Esophagus squamous epithelium (tissue), 5 donors: Measurements from ENCODE around the gene POLA1. TPM values are rescaled to one million over a fixed set of nuclear protein-coding genes. Genes with fewer than 3 reads are reported as not detected.

Source experiments
- DNase-seq: peaks from one replicate; lab custom pipeline; 2025; lab: John Stamatoyannopoulos, UW
- H3K27ac ChIP-seq, 4 donors: fragments of 200-600 bp; sonication (generic); one replicate each; pipeline ENCODE4 v1.5.1; 2016 to 2019; ENCODE audit warnings: mild to moderate bottlenecking in 1 of 4
- H3K27me3 ChIP-seq, 4 donors: fragments of 200-600 bp; sonication (generic); 1 replicate in 3 of 4; 2 replicates in 1 of 4; pipeline versions ENCODE4 v1.5.1 to v1.6.0; 2017 to 2021; ENCODE audit warnings: antibody characterized with exemption in 1 of 4
- H3K36me3 ChIP-seq, 3 donors: fragments of 200-600 bp; sonication (generic); one replicate each; pipeline ENCODE4 v1.5.1; 2016 to 2019
- H3K4me1 ChIP-seq, 3 donors: fragments of 200-600 bp; sonication (generic); one replicate each; pipeline ENCODE4 v1.5.1; 2017 to 2019
- H3K4me3 ChIP-seq, 4 donors: fragments of 200-600 bp; sonication (generic); 1 replicate in 3 of 4; 2 replicates in 1 of 4; pipeline ENCODE4 v1.5.1; 2016 to 2019; ENCODE audit warnings: mild to moderate bottlenecking in 2 of 4, moderate library complexity in 1 of 4
- H3K9me3 ChIP-seq, 3 donors: fragments of 200-600 bp; sonication (generic); one replicate each; pipeline ENCODE4 v1.5.1; 2016 to 2019
- CTCF ChIP-seq, 6 experiments: fragments of 450-650 bp in 4 of 6; fragments of 200-600 bp in 2 of 6; sonication (generic) in 2 of 6; IDR thresholded peaks; one replicate each; pipeline ENCODE4 v1.5.1; 2016 to 2019; ENCODE audit warnings: antibody characterized with exemption in 6 of 6, mild to moderate bottlenecking in 4 of 6, moderate library complexity in 4 of 6
- POLR2A ChIP-seq, 4 donors: fragments of 450-650 bp; IDR thresholded peaks; one replicate each; pipeline ENCODE4 v1.6.1; 2017; ENCODE audit warnings: antibody characterized with exemption in 4 of 4, mild to moderate bottlenecking in 4 of 4, moderate library complexity in 3 of 4
- WGBS, 2 donors: methylation state at CpG; one replicate each; pipeline ENCODE4 v1.1.5; 2018; 5-methylcytosine and 5-hydroxymethylcytosine counted together
- intact Hi-C: fragments of 100-400 bp; cut with DNase I; formaldehyde crosslinking; loops from one replicate; pipeline ENCODE4 v1.15.0; 2022
- total RNA-seq, 4 donors: library from RNA; depleted of rRNA; stranded (reverse); fragments of >200 nt; gene quantifications; one replicate each; pipeline ENCODE4 v1.1.0, GENCODE V29; 2016
- donor health status: DM: yes; HTN: yes; CAD: no.

POLA1 gene
- total RNA-seq, 4 donors from 2014 or later: 5.3 to 14.7 (median 13.1) TPM

GRCh38 chrX:25026576-25026975 is 332.9 kb downstream of the POLA1 start:
- Histone ChIP-seq H3K36me3 (no peaks in the 10 kb centered on the region), H3K4me1 (peaks cover 0 to 8% (median 0%) of the 10 kb centered on the region in 3 donors), H3K9me3 (no peaks in the 10 kb centered on the region), H3K4me3 (no peak overlapping the region), H3K27me3 (peaks cover 0 to 59% (median 7%) of the 10 kb centered on the region in 4 donors), H3K27ac (no peak overlapping the region)
- TF ChIP-seq POLR2A (IDR thresholded peaks at IDR 0.05) (no peak), CTCF (IDR thresholded peaks at IDR 0.05) (no peak)
- intact Hi-C loops: no loop called here
- 42 to 43% methylated on average over 6 of the region's 6 CpGs for WGBS, 2 donors
- DNase-seq: no peak

GRCh38 chrX:25028726-25029125 is 335.0 kb downstream of the POLA1 start:
- Histone ChIP-seq H3K4me3 (no peak overlapping the region), H3K4me1 (no peaks in the 10 kb centered on the region), H3K27ac (no peak overlapping the region), H3K36me3 (no peaks in the 10 kb centered on the region), H3K9me3 (no peaks in the 10 kb centered on the region), H3K27me3 (peaks cover 0 to 37% (median 0%) of the 10 kb centered on the region in 4 donors)
- WGBS, 2 donors: 46 to 55% methylated on average over 7 of the region's 7 CpGs
- TF ChIP-seq POLR2A (IDR thresholded peaks at IDR 0.05): no peak
- no peak for TF ChIP-seq CTCF (IDR thresholded peaks at IDR 0.05)
- no peak for DNase-seq
- intact Hi-C loops: no loop called here

- DNase-seq: no peak
- no peak overlapping the region for H3K4me3 ChIP-seq
- WGBS, 2 donors: 74 to 81% methylated on average over 4 of the region's 16 CpGs
- no peaks in the 10 kb centered on the region for H3K9me3 ChIP-seq
- H3K4me1 ChIP-seq: no peaks in the 10 kb centered on the region
- intact Hi-C loops: no loop called here
- TF ChIP-seq POLR2A (IDR thresholded peaks at IDR 0.05) (no peak), CTCF (IDR thresholded peaks at IDR 0.05) (no peak)
- H3K36me3 ChIP-seq: no peaks in the 10 kb centered on the region
- peaks cover 0 to 31% (median 0%) of the 10 kb centered on the region in 4 donors for H3K27me3 ChIP-seq
- no peak overlapping the region for H3K27ac ChIP-seq
Measured at GRCh38 chrX:25029288-25029825, 335.6 kb downstream of the POLA1 start.

GRCh38 chrX:25034889-25035288 is 341.2 kb downstream of the POLA1 start:
- intact Hi-C loops: no loop called here
- no peaks in the 10 kb centered on the region for H3K4me1 ChIP-seq
- no peaks in the 10 kb centered on the region for H3K27me3 ChIP-seq
- no peak overlapping the region for H3K27ac ChIP-seq
- H3K9me3 ChIP-seq: no peaks in the 10 kb centered on the region
- no peak overlapping the region for H3K4me3 ChIP-seq
- no peak for DNase-seq
- 87 to 88% methylated on average over 3 of the region's 3 CpGs for WGBS, 2 donors
- TF ChIP-seq POLR2A (IDR thresholded peaks at IDR 0.05) (no peak), CTCF (IDR thresholded peaks at IDR 0.05) (no peak)
- H3K36me3 ChIP-seq: no peaks in the 10 kb centered on the region

- Histone ChIP-seq H3K4me1 (no peaks in the 10 kb centered on the region), H3K27me3 (no peaks in the 10 kb centered on the region), H3K27ac (no peak overlapping the region), H3K4me3 (no peak overlapping the region), H3K9me3 (no peaks in the 10 kb centered on the region), H3K36me3 (no peaks in the 10 kb centered on the region)
- DNase-seq: no peak
- intact Hi-C loops: no loop called here
- TF ChIP-seq CTCF (IDR thresholded peaks at IDR 0.05) (no peak), POLR2A (IDR thresholded peaks at IDR 0.05) (no peak)
- 78 to 91% methylated on average over 9 to 10 of the region's 10 CpGs for WGBS, 2 donors
Measured at GRCh38 chrX:25039036-25039435, 345.3 kb downstream of the POLA1 start.
